ENCODE results near the gene TEX52. TPM values are rescaled to one million over a fixed set of nuclear protein-coding genes. Genes with fewer than 3 reads are reported as not detected.

The TEX52 gene
- total RNA-seq, 1 experiment from 2014 or later, result 0.34 TPM

DNA sequence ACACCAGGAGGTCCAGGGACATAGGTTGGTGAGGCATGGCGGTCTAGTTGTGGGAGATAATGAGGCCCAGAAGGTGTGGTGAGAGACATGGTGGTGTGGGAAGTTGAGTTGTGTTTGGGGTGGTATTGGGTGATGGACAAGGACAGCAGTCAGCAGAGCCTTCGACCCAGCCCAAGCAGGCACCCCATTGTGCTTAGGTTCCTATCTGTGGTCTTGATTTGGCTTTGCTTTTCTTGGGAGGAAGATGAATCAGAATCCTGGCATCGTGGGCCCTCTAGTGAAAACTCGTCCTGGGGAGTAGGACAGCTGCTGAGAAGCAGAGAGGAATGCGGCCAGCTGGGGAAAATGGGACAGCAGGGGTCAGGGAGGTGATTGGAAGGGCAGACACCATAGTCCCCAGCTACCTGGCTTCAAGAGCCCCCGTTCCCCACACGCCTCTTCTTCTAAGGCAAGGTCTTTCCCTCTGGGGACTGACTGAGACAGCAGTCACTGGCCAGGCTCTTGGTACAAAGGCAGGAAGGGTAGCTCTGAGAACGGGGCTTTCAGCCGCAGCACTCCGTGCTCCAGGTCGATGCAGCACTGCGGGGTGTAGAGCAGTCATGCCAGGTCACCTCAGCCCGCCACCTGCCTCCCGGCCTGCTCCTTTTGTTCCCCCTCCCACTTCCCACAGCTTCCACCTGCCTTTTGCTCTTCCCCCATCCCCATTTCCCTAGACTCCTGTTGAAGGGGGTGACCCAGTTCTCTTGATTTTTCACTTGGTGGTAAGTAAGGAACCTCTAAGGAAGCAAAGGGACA, 29.9 kb downstream of the TEX52 start:
- Histone ChIP-seq H3K27me3 (replicated peaks; ENCODE audit: control insufficient read depth, insufficient read depth, low read length) (no peaks in the 10 kb centered on the region), H3K36me3 (ENCODE audit: control insufficient read depth, insufficient read depth, low read length) (0 out of 2 replicates have a peak, but pooled peaks cover 2% of the 10 kb centered on the region), H3K4me3 (ENCODE audit: low read depth, low read length) (no peak overlapping the region), H3K9me3 (no peaks in the 10 kb centered on the region), H3K4me1 (no peaks in the 10 kb centered on the region)
- H3K9me3 Mint-ChIP-seq (ENCODE audit: unreplicated experiment), result no peaks in the 10 kb centered on the region
- DNase-seq, result no peak
- no peaks in the 10 kb centered on the region for H3K27me3 Mint-ChIP-seq (ENCODE audit: insufficient read depth, unreplicated experiment)
- POLR2A ChIA-PET, result no interaction called here
- BruUV-seq (replicated peaks), result no TSS peak
- TF ChIP-seq, protein P1, sequence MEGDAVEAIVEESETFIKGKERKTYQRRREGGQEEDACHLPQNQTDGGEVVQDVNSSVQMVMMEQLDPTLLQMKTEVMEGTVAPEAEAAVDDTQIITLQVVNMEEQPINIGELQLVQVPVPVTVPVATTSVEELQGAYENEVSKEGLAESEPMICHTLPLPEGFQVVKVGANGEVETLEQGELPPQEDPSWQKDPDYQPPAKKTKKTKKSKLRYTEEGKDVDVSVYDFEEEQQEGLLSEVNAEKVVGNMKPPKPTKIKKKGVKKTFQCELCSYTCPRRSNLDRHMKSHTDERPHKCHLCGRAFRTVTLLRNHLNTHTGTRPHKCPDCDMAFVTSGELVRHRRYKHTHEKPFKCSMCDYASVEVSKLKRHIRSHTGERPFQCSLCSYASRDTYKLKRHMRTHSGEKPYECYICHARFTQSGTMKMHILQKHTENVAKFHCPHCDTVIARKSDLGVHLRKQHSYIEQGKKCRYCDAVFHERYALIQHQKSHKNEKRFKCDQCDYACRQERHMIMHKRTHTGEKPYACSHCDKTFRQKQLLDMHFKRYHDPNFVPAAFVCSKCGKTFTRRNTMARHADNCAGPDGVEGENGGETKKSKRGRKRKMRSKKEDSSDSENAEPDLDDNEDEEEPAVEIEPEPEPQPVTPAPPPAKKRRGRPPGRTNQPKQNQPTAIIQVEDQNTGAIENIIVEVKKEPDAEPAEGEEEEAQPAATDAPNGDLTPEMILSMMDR (IDR thresholded peaks at IDR 0.05; ENCODE audit: insufficient read depth in 1 of 2, low read depth in 1 of 2, low read length in 1 of 2, severe bottlenecking in 1 of 2, unreplicated experiment in 1 of 2), result no peak
- intact Hi-C loops (cut with micrococcal nuclease; ENCODE audit: unreplicated experiment), result no loop called here
- no peak overlapping the region for H3K27ac Mint-ChIP-seq (ENCODE audit: unreplicated experiment)
- CTCF ChIA-PET, result no interaction called here
- peaks cover 42% of the 10 kb centered on the region for H3K36me3 Mint-ChIP-seq (ENCODE audit: insufficient read depth, unreplicated experiment)
- H3K4me1 Mint-ChIP-seq (ENCODE audit: low read depth, unreplicated experiment), result no peaks in the 10 kb centered on the region
- no peak overlapping the region for H3K4me3 Mint-ChIP-seq (ENCODE audit: unreplicated experiment)

DNA sequence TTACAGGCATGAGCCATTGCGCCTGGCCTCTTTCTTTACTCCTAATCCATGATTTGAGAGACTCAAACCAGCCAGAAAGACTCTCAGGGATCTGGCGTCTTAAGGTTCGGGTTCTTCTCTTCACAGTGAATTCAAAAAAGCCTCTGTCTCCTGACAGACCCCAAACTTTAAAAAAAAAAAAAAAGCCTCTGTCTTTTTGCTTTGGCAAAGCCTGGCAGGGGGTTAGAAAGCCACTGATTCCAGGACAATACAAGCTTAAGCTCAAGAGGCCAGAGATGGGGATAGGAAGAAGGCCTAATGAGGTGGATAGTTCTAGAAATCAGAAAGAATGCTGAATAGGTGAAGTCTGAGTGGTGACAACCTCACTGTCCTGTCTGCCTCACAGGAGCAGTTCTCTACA, 30.8 kb downstream of the TEX52 start:
- Mint-ChIP-seq H3K27me3 (ENCODE audit: insufficient read depth, unreplicated experiment) (no peaks in the 10 kb centered on the region), H3K9me3 (ENCODE audit: unreplicated experiment) (no peaks in the 10 kb centered on the region), H3K36me3 (ENCODE audit: insufficient read depth, unreplicated experiment) (peaks cover 39% of the 10 kb centered on the region), H3K27ac (ENCODE audit: unreplicated experiment) (no peak overlapping the region), H3K4me1 (ENCODE audit: low read depth, unreplicated experiment) (no peaks in the 10 kb centered on the region), H3K4me3 (ENCODE audit: unreplicated experiment) (no peak overlapping the region)
- Histone ChIP-seq H3K36me3 (ENCODE audit: control insufficient read depth, insufficient read depth, low read length) (0 out of 2 replicates have a peak, but pooled peaks cover 4% of the 10 kb centered on the region), H3K4me1 (no peaks in the 10 kb centered on the region), H3K4me3 (ENCODE audit: low read depth, low read length) (no peak overlapping the region), H3K9me3 (no peaks in the 10 kb centered on the region), H3K27me3 (replicated peaks; ENCODE audit: control insufficient read depth, insufficient read depth, low read length) (no peaks in the 10 kb centered on the region)
- ChIA-PET CTCF (no interaction called here), POLR2A (no interaction called here)
- BruUV-seq (replicated peaks), result no TSS peak
- intact Hi-C loops (cut with micrococcal nuclease; ENCODE audit: unreplicated experiment), result no loop called here
- TF ChIP-seq, protein P1 (IDR thresholded peaks at IDR 0.05; ENCODE audit: insufficient read depth in 1 of 2, low read depth in 1 of 2, low read length in 1 of 2, severe bottlenecking in 1 of 2, unreplicated experiment in 1 of 2), result no peak
- DNase-seq, result no peak

DNA sequence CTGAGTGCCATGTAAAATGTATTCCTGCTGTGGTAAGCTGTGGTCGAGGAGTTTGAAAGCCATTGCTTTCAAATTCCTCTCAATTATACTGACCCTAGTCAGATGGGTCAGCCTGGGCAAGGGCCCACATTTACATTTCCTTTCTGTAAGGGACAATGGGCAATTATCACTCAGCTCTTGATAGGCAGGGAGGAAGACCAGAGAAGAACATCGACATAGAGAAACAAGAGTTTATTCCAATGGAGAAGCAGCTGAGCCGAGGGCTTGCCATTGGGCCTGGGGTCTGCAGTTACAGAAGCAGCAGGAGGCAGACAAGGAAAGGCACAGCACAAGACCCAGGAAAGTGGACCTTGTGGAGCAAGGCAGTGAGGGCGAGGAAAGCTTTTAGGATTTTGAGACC, 31.7 kb downstream of the TEX52 start:
- TSS peak; percentile 4 for BruUV-seq (replicated peaks)
- no peaks in the 10 kb centered on the region for H3K27me3 Mint-ChIP-seq (ENCODE audit: insufficient read depth, unreplicated experiment)
- DNase-seq, result no peak
- no peaks in the 10 kb centered on the region for H3K4me1 Mint-ChIP-seq (ENCODE audit: low read depth, unreplicated experiment)
- Histone ChIP-seq H3K4me3 (ENCODE audit: low read depth, low read length) (no peak overlapping the region), H3K36me3 (ENCODE audit: control insufficient read depth, insufficient read depth, low read length) (0 out of 2 replicates have a peak, but pooled peaks cover 4% of the 10 kb centered on the region), H3K4me1 (no peaks in the 10 kb centered on the region), H3K9me3 (no peaks in the 10 kb centered on the region), H3K27me3 (replicated peaks; ENCODE audit: control insufficient read depth, insufficient read depth, low read length) (no peaks in the 10 kb centered on the region)
- no peak overlapping the region for H3K4me3 Mint-ChIP-seq (ENCODE audit: unreplicated experiment)
- intact Hi-C loops (cut with micrococcal nuclease; ENCODE audit: unreplicated experiment), result no loop called here
- peaks cover 39% of the 10 kb centered on the region for H3K36me3 Mint-ChIP-seq (ENCODE audit: insufficient read depth, unreplicated experiment)
- ChIA-PET POLR2A (no interaction called here), CTCF (interaction anchor here (0.6 kb wide), 1 partner anchor 56 kb away, joined by 3 read pairs; no protein-coding TSS in a partner anchor)
- no peak overlapping the region for H3K27ac Mint-ChIP-seq (ENCODE audit: unreplicated experiment)
- no peaks in the 10 kb centered on the region for H3K9me3 Mint-ChIP-seq (ENCODE audit: unreplicated experiment)
- TF ChIP-seq, protein P1 (IDR thresholded peaks at IDR 0.05; ENCODE audit: insufficient read depth in 1 of 2, low read depth in 1 of 2, low read length in 1 of 2, severe bottlenecking in 1 of 2, unreplicated experiment in 1 of 2), result no peak
